Endothelial cell of umbilical vein (primary cell): ENCODE results near the gene ARHGEF16.

ENCODE experiments used
- EZH2 ChIP-seq: IDR thresholded peaks from 2 replicates; pipeline ENCODE4 v1.6.1; 2012; ENCODE audit warnings: borderline replicate concordance, low read depth, mild to moderate bottlenecking, moderate library complexity, low read length, inconsistent platforms; ENCODE audit not compliant: severe bottlenecking
- FOS ChIP-seq: IDR thresholded peaks from 2 replicates; pipeline ENCODE4 v1.6.1; 2011; ENCODE audit warnings: mild to moderate bottlenecking, low read length, moderate library complexity, borderline replicate concordance; ENCODE audit not compliant: insufficient read depth
- JUN ChIP-seq: IDR thresholded peaks from 2 replicates; pipeline ENCODE4 v1.6.1; 2011; ENCODE audit warnings: borderline replicate concordance, low read depth; ENCODE audit not compliant: insufficient read length, insufficient read depth
- POLR2A ChIP-seq: IDR thresholded peaks from 2 replicates; pipeline ENCODE4 v1.6.1; 2012; ENCODE audit warnings: low read depth, mild to moderate bottlenecking, control low read depth, low read length
- POLR2AphosphoS5 ChIP-seq: IDR thresholded peaks from 2 replicates; pipeline ENCODE4 v1.6.1; 2012; ENCODE audit warnings: low read depth, mild to moderate bottlenecking, control low read depth, low read length, moderate library complexity; ENCODE audit not compliant: insufficient read depth
- TF ChIP-seq, protein P1 (sequence below), 2 donors: IDR thresholded peaks; 1 replicate in 1 of 2; 2 replicates in 1 of 2; pipeline ENCODE4 v1.5.1; 2011; ENCODE audit warnings: low read length in 2 of 2, mild to moderate bottlenecking in 2 of 2, moderate library complexity in 2 of 2, control low read depth in 1 of 2, inconsistent platforms in 1 of 2, low read depth in 1 of 2; ENCODE audit not compliant: insufficient read depth in 1 of 2; ENCODE audit errors: extremely low read depth in 1 of 2
- TF ChIP-seq, protein P2 (sequence below): IDR thresholded peaks from 2 replicates; pipeline ENCODE4 v1.6.1; 2011; ENCODE audit not compliant: insufficient read depth, insufficient read length

GRCh38 chr1:3439346-3440299 lies 14.8 kb upstream of the ARHGEF16 start:
- no peak for TF ChIP-seq POLR2A
- TF ChIP-seq, protein P1, sequence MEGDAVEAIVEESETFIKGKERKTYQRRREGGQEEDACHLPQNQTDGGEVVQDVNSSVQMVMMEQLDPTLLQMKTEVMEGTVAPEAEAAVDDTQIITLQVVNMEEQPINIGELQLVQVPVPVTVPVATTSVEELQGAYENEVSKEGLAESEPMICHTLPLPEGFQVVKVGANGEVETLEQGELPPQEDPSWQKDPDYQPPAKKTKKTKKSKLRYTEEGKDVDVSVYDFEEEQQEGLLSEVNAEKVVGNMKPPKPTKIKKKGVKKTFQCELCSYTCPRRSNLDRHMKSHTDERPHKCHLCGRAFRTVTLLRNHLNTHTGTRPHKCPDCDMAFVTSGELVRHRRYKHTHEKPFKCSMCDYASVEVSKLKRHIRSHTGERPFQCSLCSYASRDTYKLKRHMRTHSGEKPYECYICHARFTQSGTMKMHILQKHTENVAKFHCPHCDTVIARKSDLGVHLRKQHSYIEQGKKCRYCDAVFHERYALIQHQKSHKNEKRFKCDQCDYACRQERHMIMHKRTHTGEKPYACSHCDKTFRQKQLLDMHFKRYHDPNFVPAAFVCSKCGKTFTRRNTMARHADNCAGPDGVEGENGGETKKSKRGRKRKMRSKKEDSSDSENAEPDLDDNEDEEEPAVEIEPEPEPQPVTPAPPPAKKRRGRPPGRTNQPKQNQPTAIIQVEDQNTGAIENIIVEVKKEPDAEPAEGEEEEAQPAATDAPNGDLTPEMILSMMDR (IDR thresholded peaks at IDR 0.05; ENCODE audit: extremely low read depth in 1 of 2, insufficient read depth in 1 of 2, low read depth in 1 of 2, low read length in 2 of 2) = no peak
- TF ChIP-seq POLR2AphosphoS5 = no peak
- TF ChIP-seq, protein P2, sequence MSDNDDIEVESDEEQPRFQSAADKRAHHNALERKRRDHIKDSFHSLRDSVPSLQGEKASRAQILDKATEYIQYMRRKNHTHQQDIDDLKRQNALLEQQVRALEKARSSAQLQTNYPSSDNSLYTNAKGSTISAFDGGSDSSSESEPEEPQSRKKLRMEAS = no peak
- TF ChIP-seq EZH2 = no peak
- no peak for TF ChIP-seq FOS
- TF ChIP-seq JUN = no peak
